ENCODE data around the gene PLEKHG2.
"Not testable (repeated sequence)": the region's sequence is repeated elsewhere in the genome, so short reads cannot be mapped to it uniquely, and the experiment has no call there.

Gene PLEKHG2, protein sequence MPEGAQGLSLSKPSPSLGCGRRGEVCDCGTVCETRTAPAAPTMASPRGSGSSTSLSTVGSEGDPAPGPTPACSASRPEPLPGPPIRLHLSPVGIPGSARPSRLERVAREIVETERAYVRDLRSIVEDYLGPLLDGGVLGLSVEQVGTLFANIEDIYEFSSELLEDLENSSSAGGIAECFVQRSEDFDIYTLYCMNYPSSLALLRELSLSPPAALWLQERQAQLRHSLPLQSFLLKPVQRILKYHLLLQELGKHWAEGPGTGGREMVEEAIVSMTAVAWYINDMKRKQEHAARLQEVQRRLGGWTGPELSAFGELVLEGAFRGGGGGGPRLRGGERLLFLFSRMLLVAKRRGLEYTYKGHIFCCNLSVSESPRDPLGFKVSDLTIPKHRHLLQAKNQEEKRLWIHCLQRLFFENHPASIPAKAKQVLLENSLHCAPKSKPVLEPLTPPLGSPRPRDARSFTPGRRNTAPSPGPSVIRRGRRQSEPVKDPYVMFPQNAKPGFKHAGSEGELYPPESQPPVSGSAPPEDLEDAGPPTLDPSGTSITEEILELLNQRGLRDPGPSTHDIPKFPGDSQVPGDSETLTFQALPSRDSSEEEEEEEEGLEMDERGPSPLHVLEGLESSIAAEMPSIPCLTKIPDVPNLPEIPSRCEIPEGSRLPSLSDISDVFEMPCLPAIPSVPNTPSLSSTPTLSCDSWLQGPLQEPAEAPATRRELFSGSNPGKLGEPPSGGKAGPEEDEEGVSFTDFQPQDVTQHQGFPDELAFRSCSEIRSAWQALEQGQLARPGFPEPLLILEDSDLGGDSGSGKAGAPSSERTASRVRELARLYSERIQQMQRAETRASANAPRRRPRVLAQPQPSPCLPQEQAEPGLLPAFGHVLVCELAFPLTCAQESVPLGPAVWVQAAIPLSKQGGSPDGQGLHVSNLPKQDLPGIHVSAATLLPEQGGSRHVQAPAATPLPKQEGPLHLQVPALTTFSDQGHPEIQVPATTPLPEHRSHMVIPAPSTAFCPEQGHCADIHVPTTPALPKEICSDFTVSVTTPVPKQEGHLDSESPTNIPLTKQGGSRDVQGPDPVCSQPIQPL (N-terminal part only)
- total RNA-seq: 2.1 to 17.9 (median 6.3) reads per million in 18 experiments

- DNase-seq: peak; percentile 99 to 100
These were observed at the start of gene PLEKHG2 for GRCh38 chr19:39412100-39412866. PLEKHG2 (plus strand) TSS chr19:39412669; CDS start chr19:39414087, 1,418 bp downstream.

GRCh38 chr19:39362682-39363657 is 49.5 kb upstream of the PLEKHG2 start:
- DNase-seq: no peak

GRCh38 chr19:39363901-39364457 is 48.5 kb upstream of the PLEKHG2 start:
- DNase-seq: no peak

- no peak for DNase-seq
These were observed 46.9 kb upstream of the PLEKHG2 start for GRCh38 chr19:39365531-39365930.

DNA sequence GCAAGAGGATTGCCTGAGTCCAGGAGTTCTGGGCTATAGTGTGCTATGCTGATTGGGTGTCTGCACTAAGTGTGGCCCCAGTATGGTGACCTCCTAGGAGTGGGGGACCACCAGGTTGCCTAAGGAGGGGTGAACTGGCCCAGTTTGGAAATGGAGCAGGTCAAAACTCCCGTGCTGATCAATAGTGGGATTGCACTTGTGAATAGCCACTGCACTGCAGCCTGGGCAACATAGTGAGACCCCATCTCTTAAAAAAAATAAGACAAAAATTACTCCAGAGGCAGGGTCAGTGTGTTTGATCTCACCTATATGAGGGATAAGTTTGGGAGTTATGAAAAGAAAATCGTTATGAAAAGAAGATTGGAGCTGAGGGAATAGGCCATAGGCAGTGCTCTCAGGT is 43.3 kb upstream of the PLEKHG2 start:
- no peak for DNase-seq

DNA sequence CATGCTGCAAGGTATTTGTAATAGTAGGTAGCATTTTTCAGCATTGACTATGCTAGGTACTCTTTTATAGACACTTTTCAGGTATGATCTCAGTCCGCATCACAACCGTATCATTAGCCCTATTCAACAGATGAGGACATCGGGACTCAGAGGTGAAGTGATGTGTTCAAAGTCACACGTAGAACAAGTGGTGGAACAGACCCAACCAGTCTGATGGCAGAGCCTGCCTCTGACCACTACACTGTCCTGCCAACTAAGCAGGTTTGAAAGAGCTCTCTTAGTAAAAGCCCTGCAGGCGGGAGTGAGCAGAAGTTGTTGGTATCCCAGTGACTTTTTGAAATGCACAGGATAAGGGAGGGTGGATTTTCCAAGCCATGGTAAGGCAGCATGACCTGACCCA is 41.7 kb upstream of the PLEKHG2 start:
- no peak for DNase-seq

- DNase-seq: no peak
These were observed 40.2 kb upstream of the PLEKHG2 start for GRCh38 chr19:39372047-39372802.

GRCh38 chr19:39372941-39373340 is 39.5 kb upstream of the PLEKHG2 start:
- DNase-seq: no peak

DNA sequence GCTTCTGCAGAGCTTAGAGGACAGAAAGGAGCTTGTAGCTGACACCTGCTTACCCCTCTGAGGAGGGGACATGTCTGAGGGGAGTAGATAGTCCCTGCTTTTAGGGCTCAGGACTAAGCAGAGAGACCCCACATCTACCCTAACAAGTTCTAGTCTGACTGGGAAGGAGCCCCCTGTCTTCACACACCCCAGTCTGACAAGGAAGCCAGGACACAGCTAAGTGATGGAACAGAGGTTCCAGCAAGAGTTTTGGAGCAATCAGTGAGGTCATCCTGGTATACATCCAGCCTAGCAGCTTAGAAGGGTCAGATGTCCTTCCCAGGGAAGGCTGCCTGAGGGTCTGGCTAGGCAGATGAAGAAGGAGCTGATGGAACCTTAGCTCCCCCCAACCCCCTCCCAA is 36.5 kb upstream of the PLEKHG2 start:
- no peak for DNase-seq

DNA sequence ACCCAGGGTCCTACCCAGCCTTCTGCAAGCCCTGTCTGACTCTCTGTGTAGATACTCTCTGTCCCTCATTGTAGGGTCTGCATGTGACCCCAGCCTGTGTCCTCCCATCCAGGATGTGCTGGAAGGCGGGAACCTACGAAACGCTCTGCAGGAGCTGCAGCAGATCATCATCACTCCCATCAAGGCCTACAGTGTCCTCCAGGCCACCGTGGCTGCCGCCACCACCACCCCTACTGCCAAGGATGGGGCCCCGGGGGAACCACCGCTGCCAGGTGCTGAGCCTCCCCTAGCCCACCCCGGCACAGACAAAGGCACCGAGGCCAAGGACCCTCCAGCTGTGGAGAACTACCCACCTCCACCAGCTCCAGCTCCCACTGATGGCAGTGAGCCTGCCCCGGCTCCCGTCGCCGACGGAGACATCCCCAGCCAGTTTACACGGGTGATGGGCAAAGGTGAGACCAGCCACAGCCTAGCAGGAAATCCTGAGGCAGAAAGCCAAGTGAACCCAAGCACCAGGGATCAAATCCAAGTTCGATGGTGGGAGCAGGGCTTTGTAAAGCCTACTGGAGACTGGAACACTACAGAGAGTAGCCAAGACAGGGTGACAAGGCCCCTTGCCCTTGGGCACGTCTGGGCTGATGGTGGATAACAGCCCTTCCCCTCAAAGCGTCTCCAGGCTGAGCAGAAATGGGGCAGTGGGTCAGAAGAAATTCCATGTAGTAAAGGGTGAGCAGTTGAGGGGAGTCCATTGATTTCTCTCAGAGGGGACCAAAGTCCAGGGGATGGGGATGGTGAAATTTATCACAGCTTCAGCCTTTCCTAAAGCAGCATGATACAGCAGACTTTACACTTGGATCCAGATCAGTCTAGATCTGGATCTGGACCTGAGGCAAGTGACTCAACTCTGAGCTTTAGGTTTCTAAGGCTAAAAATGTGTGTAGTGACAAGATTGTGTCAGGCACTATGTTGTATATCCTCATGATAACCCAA is 34.8 kb upstream of the PLEKHG2 start:
- no peak for DNase-seq

GRCh38 chr19:39379366-39379765 is 33.1 kb upstream of the PLEKHG2 start:
- not testable (repeated sequence) for DNase-seq

DNA sequence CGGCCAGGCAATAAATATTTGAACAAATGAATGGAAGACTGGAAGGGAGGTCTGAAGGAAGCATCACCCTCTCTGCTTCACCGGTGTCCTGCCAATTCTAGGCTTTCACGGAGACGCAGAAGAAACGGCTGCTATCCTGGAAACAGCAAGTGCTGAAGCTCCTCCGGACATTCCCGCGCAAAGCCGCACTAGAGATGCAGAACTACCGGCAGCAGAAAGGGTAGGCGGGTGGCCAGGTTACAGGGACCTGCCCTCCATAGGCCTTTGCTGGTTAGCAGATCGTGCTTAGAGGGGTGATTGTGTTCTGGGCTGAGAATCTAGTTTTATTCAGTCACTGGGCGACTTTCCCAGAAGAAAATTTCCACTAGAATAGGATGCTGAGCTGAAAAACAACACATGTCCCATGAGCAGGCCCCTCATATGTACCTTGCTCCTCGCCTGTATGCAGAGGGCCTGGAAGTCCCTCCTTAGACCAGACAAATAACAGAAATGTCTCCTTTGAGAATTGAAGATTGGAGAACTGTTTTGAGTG is 32.5 kb upstream of the PLEKHG2 start:
- no peak for DNase-seq

GRCh38 chr19:39380521-39381502 is 31.7 kb upstream of the PLEKHG2 start:
- no peak for DNase-seq

GRCh38 chr19:39381910-39382611 is 30.4 kb upstream of the PLEKHG2 start:
- no peak for DNase-seq

GRCh38 chr19:39382991-39383828 is 29.3 kb upstream of the PLEKHG2 start:
- no peak for DNase-seq
